Lung (tissue), 12 donors: Measurements from ENCODE around the gene XXYLT1. TPM values are rescaled to one million over a fixed set of nuclear protein-coding genes. Genes with fewer than 3 reads are reported as not detected.

ENCODE experiments used
- ATAC-seq: fragments of 200-7000 bp; cut with Tn5 transposase; one replicate; pipeline ENCODE4 v1.9.1; 2020; ENCODE audit warnings: moderate number of reproducible peaks; ENCODE audit not compliant: insufficient read depth, low FRiP score
- DNase-seq, 3 donors: peaks; one replicate each; pipeline ENCODE4 v3.0.0-alpha.2; 2013 to 2017
- H3K27ac ChIP-seq, 2 donors: one replicate each; pipeline ENCODE4 v1.5.1; 2013; ENCODE audit warnings: mild to moderate bottlenecking in 2 of 2, moderate library complexity in 2 of 2, control low read depth in 1 of 2, inconsistent platforms in 1 of 2, low read depth in 1 of 2, low read length in 1 of 2
- H3K27me3 ChIP-seq, 3 donors: one replicate each; pipeline ENCODE4 v1.5.1; 2013; ENCODE audit warnings: low read length in 2 of 3; ENCODE audit not compliant: control insufficient read depth in 3 of 3, insufficient read depth in 3 of 3
- H3K36me3 ChIP-seq, 4 donors: one replicate each; pipeline ENCODE4 v1.5.1; 2013; ENCODE audit warnings: low read length in 4 of 4, mild to moderate bottlenecking in 1 of 4, moderate library complexity in 1 of 4; ENCODE audit not compliant: control insufficient read depth in 4 of 4, insufficient read depth in 4 of 4
- H3K4me1 ChIP-seq, 5 donors: one replicate each; pipeline ENCODE4 v1.5.1; 2013; ENCODE audit warnings: low read length in 5 of 5, mild to moderate bottlenecking in 2 of 5, moderate library complexity in 1 of 5; ENCODE audit not compliant: control insufficient read depth in 5 of 5, insufficient read depth in 5 of 5
- H3K4me3 ChIP-seq: one replicate; pipeline ENCODE4 v1.5.1; 2013; ENCODE audit warnings: mild to moderate bottlenecking, control low read depth, moderate library complexity
- H3K9ac ChIP-seq, 2 donors: one replicate each; pipeline ENCODE4 v1.5.1; 2013; ENCODE audit warnings: low read length in 2 of 2, control low read depth in 1 of 2; ENCODE audit not compliant: insufficient read depth in 1 of 2
- H3K9me3 ChIP-seq, 4 donors: one replicate each; pipeline ENCODE4 v1.5.1; 2013; ENCODE audit warnings: low read length in 3 of 4, mild to moderate bottlenecking in 1 of 4, moderate library complexity in 1 of 4; ENCODE audit not compliant: control insufficient read depth in 4 of 4, insufficient read depth in 3 of 4
- CTCF ChIP-seq: IDR thresholded peaks from 2 replicates; pipeline ENCODE4 v1.5.1; 2012; ENCODE audit warnings: mild to moderate bottlenecking; ENCODE audit errors: control extremely low read depth, extremely low read depth
- WGBS, 2 donors: extraction: QIAGEN DNeasy Blood & Tissue Kit; methylation state at CpG; one replicate each; pipeline ENCODE4 v1.1.7; 2013; 5-methylcytosine and 5-hydroxymethylcytosine counted together
- polyA plus RNA-seq, 2 donors: library from polyadenylated mRNA; stranded (reverse); fragments of 200-250 nt; gene quantifications; one replicate each; pipeline ENCODE4 v1.2.1, GENCODE V29; 2013
- total RNA-seq, 2 donors: library from RNA; depleted of rRNA in 1 of 2; stranded (reverse); fragments of >200 nt in 1 of 2; gene quantifications; one replicate each; pipeline ENCODE4 v1.2.1, GENCODE V29; 2014 to 2021
- donor health status: control.
- donor health status: control.
- donor health status: Bipolar disorder and iron deficiency.
- donor health status: healthy.
- donor health status: DM: yes; HTN: yes; CAD: no.

XXYLT1 gene
- total and polyA plus RNA-seq, 4 donors = 4.7 to 15.4 (median 11.4) TPM

GRCh38 chr3:195031574-195032003 lies 239.4 kb downstream of the XXYLT1 start:
- ATAC-seq = no peak
- no peaks in the 10 kb centered on the region for H3K36me3 ChIP-seq
- no peak overlapping the region for H3K4me3 ChIP-seq
- peak overlapping the region; percentile 7 to 58 for H3K27ac ChIP-seq
- 70 to 83% methylated on average over 5 of the region's 5 CpGs for WGBS, 2 donors
- DNase-seq = peak in 1 of 3 donors; percentile 14
- peaks cover 0 to 11% (median 0%) of the 10 kb centered on the region in 5 donors for H3K4me1 ChIP-seq
- H3K27me3 ChIP-seq = no peaks in the 10 kb centered on the region
- no peak overlapping the region for H3K9ac ChIP-seq
- no peak for TF ChIP-seq CTCF
- H3K9me3 ChIP-seq = no peaks in the 10 kb centered on the region

GRCh38 chr3:195030791-195031321 lies 240.1 kb downstream of the XXYLT1 start:
- Histone ChIP-seq H3K36me3 (no peaks in the 10 kb centered on the region), H3K27ac (peak overlapping the region; percentile 7 to 76), H3K27me3 (no peaks in the 10 kb centered on the region), H3K4me3 (no peak overlapping the region), H3K4me1 (peaks cover 0 to 11% (median 0%) of the 10 kb centered on the region in 5 donors), H3K9ac (no peak overlapping the region), H3K9me3 (no peaks in the 10 kb centered on the region)
- DNase-seq (peak in 1 of 3 donors; percentile 32), ATAC-seq (no peak)
- TF ChIP-seq CTCF = no peak
- WGBS, 2 donors = 43 to 53% methylated on average over 13 of the region's 13 CpGs

GRCh38 chr3:195028877-195029606 lies 241.9 kb downstream of the XXYLT1 start:
- Histone ChIP-seq H3K36me3 (no peaks in the 10 kb centered on the region), H3K4me3 (no peak overlapping the region), H3K27me3 (no peaks in the 10 kb centered on the region), H3K9ac (no peak overlapping the region), H3K9me3 (no peaks in the 10 kb centered on the region), H3K27ac (no peak overlapping the region), H3K4me1 (peaks cover 0 to 8% (median 0%) of the 10 kb centered on the region in 5 donors)
- 54 to 71% methylated on average over 8 of the region's 8 CpGs for WGBS, 2 donors
- ATAC-seq = no peak
- DNase-seq = peak in 1 of 3 donors; percentile 22
- no peak for TF ChIP-seq CTCF
